GM12873 (cell line): ENCODE measurements around the gene UNC5A.

Source experiments
- CTCF ChIP-seq: IDR thresholded peaks from 2 replicates; pipeline ENCODE4 v1.5.1; 2012; ENCODE audit warnings: low read depth, mild to moderate bottlenecking, moderate library complexity, low read length, control low read depth; ENCODE audit not compliant: insufficient read depth; ENCODE audit errors: missing control alignments

Gene UNC5A

DNA sequence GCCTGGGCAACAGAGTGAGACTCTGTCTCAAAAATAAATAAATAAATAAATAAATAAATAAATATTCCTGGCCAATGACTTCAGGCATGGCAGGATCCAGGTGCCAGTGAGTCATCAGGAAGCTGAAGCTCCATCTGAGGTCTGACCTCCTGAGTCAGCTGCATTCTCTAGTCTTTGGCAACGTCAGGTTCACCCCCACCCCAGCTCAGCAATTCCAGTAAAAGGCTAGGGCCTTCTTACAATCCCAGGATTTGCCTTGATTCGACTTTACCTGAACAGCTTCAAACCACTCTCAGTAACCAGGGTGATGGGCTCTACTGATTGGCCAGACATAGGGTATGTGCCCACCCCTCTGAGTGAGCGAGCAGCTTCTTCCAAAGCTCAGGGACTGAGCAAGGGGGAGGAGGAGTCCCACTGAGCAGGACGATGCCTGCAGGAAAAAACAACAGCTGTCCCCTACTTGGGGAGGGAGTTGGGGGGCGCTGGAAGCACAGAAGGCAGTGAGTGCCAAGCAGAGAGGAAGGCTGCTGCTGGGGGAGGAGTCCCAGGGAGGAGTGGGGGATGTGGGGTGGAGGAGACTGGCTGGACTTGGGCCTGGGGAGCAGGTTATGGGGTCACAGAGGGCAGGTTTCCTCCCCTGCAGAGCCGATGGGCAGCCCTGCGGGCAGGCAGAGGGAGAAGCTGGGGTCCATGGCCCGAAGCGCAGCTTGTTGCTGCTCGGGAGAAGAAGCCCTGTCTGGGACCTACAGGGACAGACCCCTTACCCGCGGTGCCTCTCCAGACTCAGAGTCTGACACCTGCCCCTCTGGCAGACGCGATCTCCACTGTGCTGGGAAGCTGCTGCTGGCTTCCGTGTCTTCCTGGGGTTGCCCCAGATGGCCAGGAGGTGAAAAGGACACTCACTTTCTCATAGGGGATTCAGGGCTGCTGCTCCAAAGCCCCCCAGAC is 25.9 kb upstream of the UNC5A start:
- no peak for TF ChIP-seq CTCF

DNA sequence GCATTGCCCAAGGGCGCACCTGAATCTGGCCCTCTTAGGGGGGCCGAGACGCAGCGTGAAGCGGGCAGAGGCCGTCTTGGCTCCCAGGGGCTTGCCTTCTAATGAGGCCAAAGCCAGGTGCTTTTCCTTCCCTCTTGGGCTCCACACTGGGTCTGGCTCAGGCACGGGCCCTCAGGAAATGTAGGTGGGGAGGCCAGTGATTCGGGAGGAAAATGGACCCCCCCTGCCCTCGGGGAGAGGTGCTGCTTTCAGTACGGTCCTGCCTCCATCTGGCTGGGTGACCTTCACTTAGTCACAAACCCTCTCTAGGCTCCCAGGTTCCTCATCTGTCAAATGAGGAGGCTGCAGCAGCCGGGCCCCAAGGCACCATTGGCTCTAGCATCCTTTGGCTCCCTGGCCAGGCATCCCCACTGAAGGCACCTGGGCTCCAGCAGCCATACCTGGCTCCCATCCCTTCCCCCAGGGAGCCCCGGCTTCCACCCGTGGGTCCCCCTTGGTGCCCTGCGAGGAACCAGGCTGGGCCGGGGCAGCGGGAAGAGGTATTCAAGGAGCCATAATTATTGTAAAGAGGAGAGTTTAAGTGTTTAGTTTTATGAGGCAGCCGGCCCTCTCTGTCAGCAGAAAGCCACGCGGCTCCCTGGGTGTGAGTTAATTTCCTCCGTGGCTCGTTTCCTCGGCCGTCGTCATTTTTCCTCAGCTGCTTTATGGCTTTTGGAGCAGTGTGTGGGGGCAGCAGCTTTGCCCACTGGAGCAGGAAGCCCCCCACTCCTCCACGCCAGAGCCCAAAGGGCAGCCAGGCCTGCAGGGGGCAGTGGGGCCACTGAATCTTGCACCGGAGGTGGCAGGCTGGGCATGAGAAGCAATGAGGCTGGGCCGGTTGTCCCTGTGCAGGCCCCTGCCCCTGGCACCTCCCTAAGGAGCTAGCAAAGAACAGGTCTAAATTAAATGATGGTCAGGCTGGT is 24.9 kb upstream of the UNC5A start:
- no peak for TF ChIP-seq CTCF

DNA sequence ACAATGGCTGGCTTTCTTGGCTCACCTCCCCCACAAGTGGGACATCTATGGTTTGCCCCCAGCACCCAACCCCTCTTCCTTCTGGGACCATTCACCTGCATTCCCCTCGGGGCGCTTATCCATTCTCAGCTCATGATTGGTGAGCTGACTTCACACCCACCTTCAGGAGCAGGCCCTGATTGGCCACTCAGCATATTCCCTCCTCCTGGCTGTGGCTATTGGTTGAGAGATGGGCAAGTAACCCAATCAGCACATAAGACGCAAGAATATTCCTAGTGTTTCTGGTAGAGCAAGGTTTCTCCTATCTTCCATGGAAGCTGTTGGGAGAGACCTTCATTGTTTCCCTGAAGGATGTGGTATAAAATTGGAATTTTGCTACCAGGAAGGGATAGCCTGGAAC is 22.7 kb upstream of the UNC5A start:
- no peak for TF ChIP-seq CTCF

- no peak for TF ChIP-seq CTCF
Measured at GRCh38 chr5:176788091-176788490, 22.3 kb upstream of the UNC5A start.

- TF ChIP-seq CTCF, result no peak
Measured at GRCh38 chr5:176788941-176789872, 21.2 kb upstream of the UNC5A start.

DNA sequence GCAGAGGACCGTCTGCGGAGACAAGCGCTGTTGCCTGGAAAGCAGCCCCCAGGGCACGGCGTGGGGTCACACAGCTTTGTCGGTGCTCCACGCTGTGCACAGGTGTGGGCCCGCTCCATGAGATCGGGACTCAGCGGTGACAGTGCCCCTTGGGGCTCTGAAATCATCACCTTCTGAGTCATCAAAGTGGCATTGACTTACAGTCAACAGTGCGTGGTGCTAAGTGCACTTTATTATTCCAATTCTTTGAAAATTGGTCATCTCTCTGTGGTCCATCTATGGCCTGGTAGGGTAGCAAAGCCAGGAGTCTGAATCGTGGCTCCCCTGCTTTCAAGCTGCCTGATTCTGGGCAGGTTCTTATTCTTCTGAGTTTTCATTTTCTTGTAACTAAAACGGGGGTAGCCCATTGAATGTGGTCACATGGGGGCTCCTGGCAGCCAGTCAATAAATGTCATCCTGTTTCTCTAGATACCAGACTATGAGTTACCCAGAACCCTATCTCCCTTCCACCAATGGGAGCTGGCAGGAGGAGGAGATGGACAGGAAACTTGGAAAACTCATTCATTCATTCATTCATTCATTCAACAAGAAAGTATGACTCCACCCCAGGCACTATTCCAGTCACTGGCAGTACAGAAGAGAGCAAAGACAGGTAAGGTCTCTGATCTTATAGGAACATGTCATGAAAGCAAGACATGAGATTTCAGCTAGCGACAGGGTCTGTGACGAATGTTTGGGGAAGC is 20.3 kb upstream of the UNC5A start:
- TF ChIP-seq CTCF, result no peak
